SIG-M5 (cell line): ENCODE data around the gene NR2F2.
"Not testable (repeated sequence)": the region's sequence is repeated elsewhere in the genome, so short reads cannot be mapped to it uniquely, and the experiment has no call there.

Experiments used
- DNase-seq: peaks from one replicate; lab custom pipeline; 2025; lab: John Stamatoyannopoulos, UW

Gene NR2F2

GRCh38 chr15:96367311-96368200 lies 37.1 kb downstream of the NR2F2 start:
- DNase-seq, result no peak

GRCh38 chr15:96369351-96369750 lies 38.9 kb downstream of the NR2F2 start:
- no peak for DNase-seq

GRCh38 chr15:96369825-96370621 lies 39.5 kb downstream of the NR2F2 start:
- DNase-seq, result no peak

- no peak for DNase-seq
Observed at GRCh38 chr15:96372554-96372953, 42.1 kb downstream of the NR2F2 start.

GRCh38 chr15:96374499-96374898 lies 44.0 kb downstream of the NR2F2 start:
- DNase-seq, result no peak

- DNase-seq, result not testable (repeated sequence)
Observed at GRCh38 chr15:96379592-96379991, 49.1 kb downstream of the NR2F2 start.

- DNase-seq, result no peak
Observed at GRCh38 chr15:96381463-96381862, 51.0 kb downstream of the NR2F2 start.

GRCh38 chr15:96385195-96385594 lies 54.7 kb downstream of the NR2F2 start:
- no peak for DNase-seq

- DNase-seq, result no peak
Observed at GRCh38 chr15:96388673-96389072, 58.2 kb downstream of the NR2F2 start.
